DMS 273 (cell line): ENCODE measurements around the gene MTTP.

Experiments
- DNase-seq: peaks from one replicate; lab custom pipeline; 2025; ENCODE audit not compliant: unreplicated experiment; lab: John Stamatoyannopoulos, UW

The MTTP gene

DNA sequence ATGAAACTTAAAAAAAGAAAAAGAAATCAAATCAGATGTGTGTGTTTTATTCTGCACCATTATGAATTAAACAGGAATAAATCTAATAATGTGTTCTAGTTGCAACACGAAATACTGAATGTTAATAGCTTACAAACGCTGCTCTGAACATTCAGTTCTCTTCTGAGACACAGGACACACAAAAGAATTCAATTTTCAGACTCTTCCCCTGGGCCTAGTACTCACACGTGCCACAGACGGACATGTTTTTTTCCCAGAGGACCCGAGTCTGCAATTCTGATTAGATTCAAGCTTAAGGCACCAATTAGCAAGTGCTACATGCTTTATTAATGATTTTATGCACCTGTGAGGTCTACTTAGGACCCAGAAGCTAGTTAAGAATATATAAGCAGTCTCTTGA, 62.5 kb downstream of the MTTP start:
- DNase-seq, result no peak

DNA sequence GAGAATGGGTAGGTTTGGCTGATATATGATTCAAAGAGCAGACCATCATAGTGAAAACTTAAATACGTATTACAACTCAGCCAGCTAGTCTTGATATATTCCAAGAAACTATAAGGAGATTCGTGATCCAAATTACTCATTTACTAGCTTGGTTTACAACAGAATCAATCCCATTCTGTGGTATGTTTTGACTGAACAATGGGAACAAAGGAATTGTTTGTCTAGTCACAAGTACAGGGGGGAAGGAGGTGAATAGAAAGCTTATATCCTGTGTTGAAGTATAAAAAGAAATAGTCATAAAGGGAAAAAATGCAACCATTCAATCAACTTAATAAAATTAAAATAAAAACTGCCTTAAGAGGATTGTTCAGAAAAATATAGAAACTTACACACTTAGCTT, 66.1 kb downstream of the MTTP start:
- DNase-seq, result no peak

DNA sequence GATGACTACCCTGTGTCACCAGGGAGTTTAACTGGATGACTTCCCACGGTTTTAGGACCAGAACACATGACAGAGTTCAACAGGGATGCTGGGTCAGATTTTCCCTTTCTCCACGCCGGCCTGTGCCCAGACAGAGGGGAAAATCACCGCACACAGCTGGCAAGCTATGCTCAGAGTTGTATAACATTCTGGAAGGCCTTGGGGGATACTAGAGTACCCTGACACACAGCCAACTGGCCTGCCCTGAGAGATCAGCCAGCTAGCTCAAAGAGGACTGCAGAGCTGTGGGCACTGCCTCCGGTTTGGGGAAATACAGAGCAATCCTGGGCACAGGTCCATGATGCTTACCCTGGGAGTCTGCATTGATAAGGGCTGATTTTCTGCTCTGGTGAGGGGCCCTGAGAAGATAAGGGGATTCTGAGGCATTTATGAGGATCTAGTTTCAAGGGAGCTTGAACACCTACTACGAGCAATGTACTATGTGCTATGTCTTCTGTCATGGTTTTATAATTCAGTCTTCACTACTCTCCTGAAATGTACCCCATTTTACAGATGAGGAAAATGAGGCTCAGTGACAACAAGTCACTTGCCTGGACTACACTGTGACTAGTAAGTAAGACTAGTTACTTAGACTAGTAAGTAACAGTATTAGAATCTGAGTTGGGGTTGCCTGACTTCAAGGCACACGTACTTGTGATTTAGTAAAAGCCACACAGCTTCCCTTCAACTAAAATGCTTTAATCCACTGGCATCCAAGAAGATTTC, 68.3 kb downstream of the MTTP start:
- no peak for DNase-seq

DNA sequence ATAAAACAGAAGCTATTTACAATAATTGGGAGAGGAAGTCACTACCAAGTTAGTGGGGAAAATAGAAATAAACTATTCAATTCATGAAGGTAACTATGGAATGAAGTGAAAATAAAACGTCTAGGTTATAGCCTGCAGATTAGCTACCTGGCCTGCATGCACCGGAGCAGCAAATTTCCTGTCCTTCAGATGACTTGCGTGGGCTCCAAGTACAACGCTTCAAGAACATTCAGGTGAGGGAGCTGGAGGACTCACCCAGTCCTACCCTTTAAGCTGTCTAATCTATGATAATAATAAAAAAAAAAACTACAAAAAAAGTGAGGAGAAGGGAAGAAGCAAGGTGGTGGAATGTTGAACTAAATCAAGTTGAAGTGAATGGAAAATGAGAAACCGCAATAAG, 69.8 kb downstream of the MTTP start:
- DNase-seq, result no peak

DNA sequence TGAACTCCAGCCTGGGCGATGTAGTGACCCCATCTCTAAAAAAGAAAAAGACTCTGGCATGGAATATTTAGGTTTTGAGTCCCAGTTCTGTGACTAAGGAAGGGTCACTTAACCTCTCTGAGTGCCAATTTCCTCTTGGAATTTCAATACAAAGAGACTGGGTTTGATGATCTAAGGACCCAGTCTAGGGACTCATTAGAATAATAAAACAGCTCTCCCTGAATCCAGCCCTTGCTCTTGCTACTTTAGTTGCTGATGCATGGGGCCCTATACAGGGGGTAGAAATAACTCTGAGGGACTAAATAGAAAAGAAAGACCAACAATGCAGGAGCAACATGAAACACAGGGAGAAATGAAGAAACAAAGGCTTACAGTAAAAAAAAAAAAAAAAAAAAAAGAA, 70.4 kb downstream of the MTTP start:
- DNase-seq, result no peak

DNA sequence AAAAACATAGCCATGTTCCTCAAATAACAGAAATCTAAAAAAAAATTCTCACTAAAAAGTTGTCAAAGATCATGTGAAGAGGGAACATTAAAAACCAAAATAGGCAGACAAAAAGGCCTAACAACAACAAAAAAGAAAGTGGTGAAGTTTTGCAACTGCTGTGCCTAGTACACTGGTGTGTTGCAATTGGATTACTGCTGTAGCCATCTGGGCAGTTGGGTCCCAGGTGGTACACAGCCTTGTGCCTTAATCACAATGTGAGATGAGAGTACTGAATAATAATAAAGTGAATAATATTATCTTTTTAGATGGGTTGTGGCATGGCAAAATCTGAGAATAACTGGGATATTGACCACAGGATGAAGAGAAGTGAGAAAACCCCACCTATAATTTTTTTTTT, 71.0 kb downstream of the MTTP start:
- peak; percentile 68 for DNase-seq

DNA sequence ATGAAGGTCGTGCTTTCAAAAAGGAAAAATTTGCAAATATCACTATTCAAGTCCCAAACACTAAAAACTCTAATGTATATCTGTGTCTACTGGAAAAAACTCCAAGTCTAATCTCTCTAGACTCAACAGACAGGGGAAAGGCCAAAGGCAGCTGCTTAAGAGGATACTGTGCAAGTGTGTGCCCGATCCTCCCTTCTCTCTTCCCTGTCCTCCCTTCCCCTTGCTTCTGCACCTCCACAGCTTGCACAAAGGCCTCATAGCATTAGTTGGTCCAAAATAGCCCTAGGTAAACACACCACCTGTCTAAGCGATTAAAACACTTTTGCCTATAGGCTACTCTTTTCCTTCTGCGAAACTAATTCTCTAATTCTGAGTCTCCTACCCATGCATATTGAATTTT, 72.4 kb downstream of the MTTP start:
- peak; percentile 5 for DNase-seq

DNA sequence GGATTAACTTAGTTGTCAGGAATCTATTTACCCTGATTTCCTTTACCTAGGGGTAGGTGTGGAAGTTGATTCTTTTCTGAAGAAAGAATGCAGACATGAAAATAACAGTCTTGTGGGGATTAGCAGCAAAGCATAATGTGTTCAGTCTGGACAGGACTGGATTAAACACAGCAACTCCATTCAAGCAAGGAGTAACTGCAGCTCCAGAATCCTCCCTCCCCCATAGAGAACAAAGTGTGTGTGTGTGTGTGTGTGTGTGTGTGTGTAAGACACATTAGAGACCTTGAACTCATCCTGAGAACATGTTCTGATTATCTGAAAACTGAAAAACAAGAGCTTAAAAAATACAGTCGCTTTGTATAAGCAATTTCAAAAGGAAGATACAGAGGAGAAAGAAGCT, 73.7 kb downstream of the MTTP start:
- peak; percentile 19 for DNase-seq

DNA sequence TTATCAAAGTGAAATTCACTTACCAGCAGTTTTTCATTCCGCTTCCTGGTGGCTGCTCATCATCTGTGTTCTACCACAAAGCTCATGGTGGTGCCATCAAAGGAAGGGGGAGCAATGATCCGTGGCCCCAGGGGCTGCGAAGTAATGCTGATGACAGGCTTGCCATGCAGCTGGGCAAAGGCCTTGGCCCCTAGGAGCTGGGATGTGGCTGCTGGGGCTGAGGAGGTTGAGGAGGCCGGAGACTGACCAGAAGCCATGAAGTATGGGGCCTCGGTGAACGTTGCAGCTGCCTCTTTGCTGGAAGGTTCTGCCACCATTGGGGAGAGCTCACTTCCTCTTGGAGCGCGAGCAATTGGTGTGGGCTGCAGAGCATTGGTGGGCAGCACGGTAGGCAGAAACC, 74.6 kb downstream of the MTTP start:
- DNase-seq, result no peak

DNA sequence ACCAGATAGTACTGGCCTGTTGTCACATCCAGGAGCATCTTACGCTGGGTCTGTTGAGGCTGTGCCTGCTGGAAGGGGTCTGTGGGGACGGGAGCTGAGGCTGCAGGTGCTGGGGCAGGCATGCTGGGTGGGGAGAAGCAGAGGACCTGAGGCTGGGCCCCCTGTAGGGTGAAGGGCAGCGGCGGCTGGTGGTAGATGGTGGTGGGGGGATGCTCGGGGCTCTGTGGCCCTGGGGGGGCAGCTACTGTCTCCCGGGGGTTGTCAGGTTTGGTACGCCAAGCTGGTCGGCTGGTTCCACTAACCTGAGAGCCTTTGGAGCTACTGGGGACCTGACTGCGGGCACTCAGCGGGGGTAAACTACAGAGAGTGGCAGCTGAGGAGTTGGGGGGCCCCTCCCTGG, 75.2 kb downstream of the MTTP start:
- DNase-seq, result no peak

DNA sequence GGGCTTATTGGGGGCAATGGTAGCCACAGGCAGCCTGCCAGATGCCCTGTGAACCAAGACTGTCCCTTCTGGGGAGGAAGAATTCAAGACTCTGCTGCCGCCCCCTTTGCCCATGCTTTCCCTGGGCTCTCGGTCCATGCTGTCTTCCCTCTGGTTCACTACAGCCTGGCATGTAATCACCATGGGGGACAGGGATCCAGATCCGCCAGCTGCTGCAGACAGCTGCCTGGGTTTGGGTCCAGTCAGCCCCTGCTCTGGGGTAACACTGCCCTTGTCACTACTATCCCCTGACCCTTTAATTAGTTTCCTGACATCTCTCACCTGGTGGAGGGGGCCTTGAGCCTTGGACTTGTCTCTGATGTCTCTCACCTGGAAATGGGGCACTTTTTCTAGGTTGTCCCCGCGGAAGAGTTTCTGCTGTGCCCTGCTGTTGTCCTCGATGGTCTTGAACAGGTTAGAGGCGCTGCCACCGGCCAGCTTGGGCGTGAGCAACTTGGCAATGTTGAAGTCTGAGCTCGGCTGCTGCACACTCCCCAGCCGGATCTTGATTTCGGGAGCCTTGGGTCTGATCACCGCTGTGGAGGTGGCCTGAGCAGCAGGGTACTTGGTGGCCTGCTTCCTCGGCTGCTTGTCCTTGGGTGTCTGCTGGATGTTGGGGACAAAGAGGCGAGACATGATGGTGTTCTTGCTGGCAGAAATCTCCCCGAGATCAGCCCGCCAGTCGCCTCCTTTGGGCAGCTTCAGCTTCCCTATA, 76.6 kb downstream of the MTTP start:
- no peak for DNase-seq

DNA sequence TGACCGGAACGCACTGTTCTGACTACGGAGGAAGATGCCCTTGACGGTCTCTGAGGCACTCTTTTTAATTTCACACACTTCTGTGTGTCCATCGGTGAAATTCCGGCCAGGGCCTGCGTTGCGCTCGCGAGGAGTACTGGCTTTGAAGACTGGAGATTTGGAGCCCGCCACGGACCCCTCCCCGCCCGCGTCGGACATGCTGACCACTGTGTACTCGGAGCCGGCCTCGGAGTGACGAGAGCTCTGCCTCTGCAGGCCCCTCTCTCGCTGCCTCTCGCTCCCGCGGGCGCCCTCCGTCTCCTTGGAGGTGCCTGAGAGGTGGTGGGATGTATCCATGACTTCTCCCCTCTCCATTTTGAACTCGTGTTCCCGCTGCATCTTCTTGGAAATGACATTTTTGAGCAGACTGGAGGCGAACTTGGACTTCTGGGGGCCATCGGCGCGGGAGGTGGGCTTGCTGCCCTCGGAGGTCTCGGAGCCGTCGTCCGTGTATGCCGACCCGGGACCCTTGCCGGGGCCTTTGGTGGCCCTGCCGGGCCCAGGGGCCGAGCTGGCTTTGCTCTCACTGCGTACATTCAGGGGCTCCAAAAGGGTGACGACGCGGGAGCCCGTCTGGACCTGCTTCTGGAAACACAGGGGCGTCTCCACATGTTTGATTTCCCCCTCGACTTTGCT, 77.3 kb downstream of the MTTP start:
- DNase-seq, result no peak

DNA sequence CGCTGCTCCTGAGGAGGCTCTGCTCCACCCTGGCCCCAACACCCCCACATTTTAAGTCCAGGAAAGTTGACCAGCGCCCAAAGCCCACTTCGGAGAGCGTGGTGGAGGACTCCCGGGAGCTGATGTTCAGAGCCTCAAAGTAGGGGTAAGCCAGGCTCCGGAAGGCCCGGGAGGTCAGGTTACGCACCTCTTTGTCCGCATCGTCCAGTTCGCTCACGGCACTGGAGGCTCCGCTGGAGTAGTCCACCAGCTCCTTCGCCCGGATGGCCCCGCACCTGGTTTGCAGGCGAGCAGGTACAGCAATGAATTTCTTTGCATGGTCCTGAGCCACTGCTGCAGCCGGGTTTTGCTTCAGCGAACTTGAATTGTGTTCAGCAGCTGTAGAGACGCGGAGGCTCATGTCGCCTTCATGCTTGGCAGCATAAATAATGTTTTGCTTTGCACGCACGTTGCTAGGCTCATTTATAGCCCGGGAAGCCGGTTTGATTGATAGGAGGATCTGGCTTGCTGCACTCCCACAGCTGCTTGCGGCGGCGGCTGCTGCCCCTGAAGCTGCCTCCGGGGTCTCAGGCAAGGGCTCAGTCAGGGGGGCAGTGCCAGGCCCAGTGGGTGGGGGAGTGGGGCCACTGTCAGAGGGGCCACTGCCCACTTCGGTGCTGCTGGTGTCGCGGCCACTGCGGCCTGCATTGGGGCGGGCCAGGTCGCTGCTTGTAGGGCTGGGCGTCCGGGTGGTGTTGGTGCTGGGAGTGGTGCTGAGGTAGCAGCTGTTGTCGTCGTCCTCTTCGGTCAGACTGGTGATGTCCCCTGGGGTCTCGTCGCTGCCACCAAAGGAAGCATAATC, 78.2 kb downstream of the MTTP start:
- no peak for DNase-seq

DNA sequence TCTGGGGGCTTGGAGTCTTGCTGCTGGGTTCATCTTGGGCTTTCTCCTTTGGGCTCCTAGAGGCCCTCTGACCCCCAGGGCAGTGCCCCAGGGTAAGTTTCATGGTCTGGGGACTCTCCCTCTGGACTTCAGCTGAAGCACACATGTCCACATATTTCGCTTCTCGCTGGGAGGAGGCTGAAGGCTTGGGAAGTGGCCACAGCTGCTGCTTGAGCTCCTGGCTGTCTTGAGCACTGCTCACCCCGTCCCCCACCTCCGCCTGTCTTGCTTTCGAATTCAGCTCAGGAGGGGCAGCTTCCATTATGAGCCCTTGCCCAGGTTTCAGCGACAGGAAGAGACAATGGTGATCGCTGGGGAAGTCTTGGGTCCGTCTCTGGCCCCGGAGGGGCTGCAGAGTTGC, 79.3 kb downstream of the MTTP start:
- no peak for DNase-seq

DNA sequence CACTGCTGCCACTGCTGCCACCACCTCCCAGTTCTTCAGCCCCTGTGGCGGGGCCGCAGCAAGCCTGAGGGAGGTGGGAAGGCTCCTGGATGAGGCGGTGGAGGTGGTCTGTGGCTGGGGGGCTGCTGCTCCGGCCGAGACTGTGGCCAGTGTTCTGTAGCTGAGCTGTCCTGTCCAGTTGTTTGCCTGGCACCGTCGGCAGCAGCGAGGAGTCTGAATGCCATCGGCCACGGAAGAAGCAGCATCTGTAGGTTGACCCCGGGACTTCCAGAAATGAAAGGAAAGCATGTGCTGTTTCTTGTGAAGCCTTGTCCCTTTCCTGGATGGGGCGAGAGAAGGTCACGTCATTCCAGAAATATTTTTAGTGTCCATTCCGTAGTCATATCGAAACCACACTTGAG, 79.7 kb downstream of the MTTP start:
- no peak for DNase-seq

DNA sequence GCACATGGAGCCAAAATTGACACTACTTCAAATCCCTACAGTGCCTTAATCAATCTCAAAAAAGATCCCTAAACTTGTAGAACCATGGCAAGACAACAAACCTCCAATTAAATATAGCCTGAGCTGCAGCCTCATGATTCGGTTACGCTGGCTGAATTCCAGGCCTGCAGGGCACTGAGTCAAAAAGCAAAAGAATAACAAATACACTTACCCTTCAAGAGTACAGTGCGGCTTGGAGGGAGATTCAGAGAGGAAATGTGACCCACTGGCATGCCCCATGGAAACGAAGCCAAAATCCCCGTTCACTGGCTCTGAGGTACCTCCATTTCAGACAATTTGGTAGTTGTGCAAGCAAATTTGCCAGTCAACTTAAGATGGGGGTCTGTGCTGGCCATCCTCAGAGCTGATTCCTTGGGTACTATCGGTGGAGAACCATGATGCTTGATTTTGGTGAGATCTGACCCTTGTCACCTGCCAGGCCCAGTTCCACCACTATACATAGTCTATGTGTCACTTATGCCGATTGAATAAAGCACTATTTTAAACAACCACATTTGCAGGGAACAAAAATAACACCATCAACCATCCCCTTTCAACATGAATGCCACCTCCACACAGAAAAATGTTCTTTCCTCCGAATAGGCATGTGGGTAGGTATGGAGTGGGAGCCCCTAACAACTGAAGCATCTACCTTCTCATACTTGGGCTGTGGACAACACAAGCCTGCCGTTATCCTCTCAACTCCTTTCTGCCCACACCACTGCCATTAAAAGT, 80.9 kb downstream of the MTTP start:
- DNase-seq, result peak; percentile 46

DNA sequence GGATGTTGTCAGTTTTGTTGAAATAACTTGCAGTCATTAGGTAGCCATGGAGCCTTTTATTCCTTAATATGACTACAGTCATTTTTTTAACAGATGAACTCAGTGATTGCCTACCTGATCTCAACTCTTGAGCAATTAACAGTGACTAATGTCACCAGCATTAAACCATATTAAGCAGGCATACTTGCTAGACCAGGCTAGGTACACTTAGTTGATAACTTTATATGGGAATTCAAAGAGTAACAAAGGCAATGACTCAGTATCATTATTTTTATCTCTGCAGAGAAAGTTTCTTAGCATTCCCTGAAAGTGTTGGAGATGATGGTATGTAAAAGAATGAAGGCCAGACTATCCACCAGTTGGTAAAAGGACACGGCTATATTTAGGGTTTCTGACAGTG, 83.2 kb downstream of the MTTP start, which contains the start of gene C4orf54:
Gene C4orf54 (minus strand): TSS at position 31 of the 400 bp plus-strand sequence. CDS start 3,180 bp downstream, outside the sequence.
- no peak for DNase-seq

DNA sequence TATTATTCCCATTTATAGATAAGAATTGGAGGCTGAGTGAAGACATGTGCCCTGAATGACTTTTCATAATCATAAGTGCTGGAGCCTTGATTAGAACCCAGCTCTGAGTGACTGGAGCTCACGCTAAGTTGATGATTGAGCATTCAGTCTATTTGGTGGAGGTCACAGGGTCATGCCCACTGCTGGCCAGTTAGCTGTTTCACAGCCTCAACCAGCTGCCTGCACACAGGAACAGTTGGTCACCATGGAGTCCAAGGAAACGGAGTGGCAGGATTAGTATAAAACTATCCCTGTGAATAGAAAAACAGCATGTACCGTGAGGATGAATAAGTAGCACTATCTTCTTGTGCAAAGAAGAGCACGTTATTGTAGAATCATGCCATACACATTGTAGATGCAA, 84.0 kb downstream of the MTTP start:
- no peak for DNase-seq

DNA sequence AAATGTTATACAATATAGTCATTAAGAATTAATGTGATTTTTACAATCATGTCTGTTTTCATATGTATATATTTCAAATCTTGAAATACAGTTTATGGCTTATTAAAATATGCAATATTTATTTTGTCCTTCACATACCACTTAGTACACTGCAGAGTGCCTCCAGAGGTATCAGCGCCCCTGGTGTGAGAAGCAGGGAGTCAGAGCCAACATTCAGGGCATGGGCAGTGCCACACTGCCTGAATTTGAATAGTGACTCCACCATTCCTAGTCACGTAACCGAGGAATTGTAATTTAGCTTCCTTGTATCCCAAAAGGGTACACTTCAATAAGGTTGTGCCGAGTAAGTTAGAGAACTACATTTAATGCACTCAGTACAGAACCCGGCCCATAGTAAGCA, 87.3 kb downstream of the MTTP start:
- no peak for DNase-seq

DNA sequence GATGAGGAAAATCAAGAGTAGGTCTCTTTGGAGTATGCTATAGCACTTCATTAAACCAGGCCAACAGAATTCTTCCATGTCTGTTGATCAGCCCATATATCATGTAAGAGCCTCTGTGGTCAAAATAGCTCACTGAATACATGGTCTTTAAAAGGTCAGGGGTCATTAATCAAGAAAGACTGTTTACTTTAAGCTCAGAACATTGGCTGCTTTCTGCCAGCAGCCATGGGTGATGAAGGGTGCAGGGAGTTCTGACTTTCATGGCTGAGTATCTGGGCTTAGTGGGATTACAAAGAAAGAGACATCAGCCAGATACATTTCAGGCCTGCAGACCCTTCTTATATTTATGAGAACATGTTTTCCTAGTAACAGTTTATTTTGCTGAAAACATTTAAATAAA, 90.1 kb downstream of the MTTP start:
- no peak for DNase-seq
